ENCODE measurements around the gene RTN3. TPM values are rescaled to one million over a fixed set of nuclear protein-coding genes. Genes with fewer than 3 reads are reported as not detected.

RTN3 gene
- total RNA-seq, 1 experiment from 2014 or later, result 53.6 TPM

Small RNA genes within 50 kb of the gene (small RNA-seq; reads per million reads assigned to genes)
- not detected for gene AP000753.3
- not detected for gene RN7SL596P

Other genes starting within 250 kb of the RTN3 start
- not detected in 2 replicates for gene PLAAT5, start 190.3 kb upstream of the RTN3 start, total RNA-seq (2014; rRNA removed; shearing (Covaris generic))
- gene LGALS12, start 175.4 kb upstream of the RTN3 start, total RNA-seq (2014; rRNA removed; shearing (Covaris generic)), result not detected in 2 replicates
- 0.11 and 0.20 TPM in 2 replicates for gene PLAAT4, start 144.7 kb upstream of the RTN3 start, total RNA-seq (2014; rRNA removed; shearing (Covaris generic))
- gene PLAAT2, start 118.1 kb upstream of the RTN3 start, total RNA-seq (2014; rRNA removed; shearing (Covaris generic)), result not detected in 2 replicates
- gene PLAAT3, start 67.1 kb upstream of the RTN3 start, total RNA-seq (2014; rRNA removed; shearing (Covaris generic)), result 27.8 and 28.6 TPM in 2 replicates
- gene ATL3, start 10.1 kb upstream of the RTN3 start, total RNA-seq (2014; rRNA removed; shearing (Covaris generic)), result 17.6 and 21.1 TPM in 2 replicates
- 14.9 and 18.6 TPM in 2 replicates for gene ZFTA, start 87.3 kb downstream of the RTN3 start, total RNA-seq (2014; rRNA removed; shearing (Covaris generic))
- gene SPINDOC, start 132.0 kb downstream of the RTN3 start, total RNA-seq (2014; rRNA removed; shearing (Covaris generic)), result 32.8 and 40.6 TPM in 2 replicates
- 18.2 and 39.9 TPM in 2 replicates for gene MARK2, start 157.6 kb downstream of the RTN3 start, total RNA-seq (2014; rRNA removed; shearing (Covaris generic))
- gene RCOR2, start 235.7 kb downstream of the RTN3 start, total RNA-seq (2014; rRNA removed; shearing (Covaris generic)), result 0.11 and 0.17 TPM in 2 replicates

Measured in HT1080 (cell line).